Activated T-cell treated with anti-CD3 and anti-CD28 coated beads for 1 hour (primary cell): Measurements from ENCODE around the gene TUSC2.
A peak's percentile ranks its signal among the peaks of the same experiment; 100 is the strongest.

Experiments used
- DNase-seq: peaks from one replicate; pipeline ENCODE4 v3.0.0-alpha.2; 2020; ENCODE audit warnings: low read depth

TUSC2 gene

DNA sequence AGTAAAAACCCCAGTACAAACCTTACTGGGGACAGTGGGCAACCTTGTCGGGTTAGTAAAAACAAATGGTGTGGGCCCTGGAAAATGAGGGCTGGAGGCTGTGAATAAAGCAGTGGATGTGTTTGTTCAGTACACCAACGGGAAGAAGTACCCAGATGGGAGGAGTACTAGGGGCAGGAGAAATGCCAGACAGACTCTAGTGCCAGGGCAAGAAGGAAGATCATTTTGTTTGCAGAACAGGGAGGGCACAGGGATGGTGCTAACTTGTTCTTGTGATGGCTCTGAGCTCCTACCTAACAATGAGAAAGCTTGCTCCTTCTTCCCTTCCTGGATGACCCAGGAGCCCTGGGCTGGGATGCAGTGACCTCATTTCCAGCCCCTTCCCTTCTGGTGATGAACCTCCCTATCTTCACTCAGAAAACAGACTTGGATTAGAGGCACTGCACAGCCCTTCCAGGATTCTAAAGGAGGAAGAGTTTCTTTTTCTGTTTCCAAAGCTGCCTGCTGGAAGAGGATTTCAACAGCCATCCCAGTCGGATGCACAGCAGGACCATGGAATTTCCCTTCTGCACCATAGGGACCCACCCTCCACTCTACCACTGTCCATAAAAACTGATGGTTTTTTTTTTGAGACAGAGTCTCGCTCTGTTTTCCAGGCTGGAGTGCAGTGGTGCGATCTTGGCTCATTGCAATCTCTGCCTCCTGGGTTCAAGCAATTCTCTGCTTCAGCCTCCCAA is 6.5 kb upstream of the TUSC2 start:
- no peak for DNase-seq

DNA sequence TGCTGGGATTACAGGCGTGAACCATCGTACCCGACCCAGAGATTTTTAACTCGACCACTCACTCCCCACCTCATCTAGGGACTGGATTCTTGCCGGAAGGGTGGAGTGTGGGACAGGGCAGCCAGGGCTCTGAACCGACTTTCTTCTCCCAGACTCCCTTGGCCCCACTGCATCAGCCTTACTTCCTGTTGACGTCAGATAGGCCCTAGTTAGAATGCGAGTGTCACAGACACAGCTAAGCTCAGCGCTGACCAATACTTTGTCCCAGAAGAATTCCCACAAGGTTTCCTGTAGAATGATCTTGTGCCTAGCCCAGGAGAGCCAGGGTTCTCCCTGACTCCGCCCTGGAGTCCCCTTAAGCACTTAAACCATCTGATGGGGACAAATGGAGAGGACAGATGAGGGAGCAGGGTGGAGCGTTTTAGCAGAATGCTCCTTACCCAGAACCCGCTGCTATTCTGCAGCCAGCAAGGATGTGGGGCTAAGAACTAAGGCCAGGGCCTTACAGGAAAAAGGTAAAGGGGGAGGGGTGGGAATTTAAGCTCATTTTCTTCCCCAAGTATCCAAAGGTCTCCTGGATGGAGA is 5.8 kb upstream of the TUSC2 start:
- DNase-seq = no peak

- DNase-seq = no peak
Observed at GRCh38 chr3:50331364-50331907, 3.4 kb upstream of the TUSC2 start.

GRCh38 chr3:50330330-50330729 is 2.3 kb upstream of the TUSC2 start:
- no peak for DNase-seq

- DNase-seq = no peak
Observed at GRCh38 chr3:50327129-50327528, 894 bp downstream of the TUSC2 start.

- no peak for DNase-seq
Observed at GRCh38 chr3:50326182-50326541, 1.9 kb downstream of the TUSC2 start.

- no peak for DNase-seq
Observed at GRCh38 chr3:50325497-50326181, 2.4 kb downstream of the TUSC2 start.

DNA sequence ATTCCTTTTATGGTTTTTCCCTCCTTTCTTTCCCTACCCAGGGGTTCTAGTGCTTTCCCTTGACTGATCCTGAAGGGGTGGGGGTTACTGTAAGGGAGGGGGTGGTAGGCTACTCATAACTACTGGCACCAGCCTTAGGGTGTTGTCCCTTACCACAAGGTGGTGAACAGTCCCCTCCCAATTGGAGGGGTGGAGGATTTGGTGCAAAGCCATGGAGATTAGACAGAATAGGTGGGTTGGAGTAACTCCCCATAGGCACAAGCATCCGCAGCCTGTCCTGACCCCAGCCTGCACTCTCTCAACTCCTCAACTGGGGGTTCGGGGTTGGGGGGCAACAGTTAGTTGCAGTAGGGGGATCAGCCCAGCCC is 2.9 kb downstream of the TUSC2 start:
- no peak for DNase-seq

DNA sequence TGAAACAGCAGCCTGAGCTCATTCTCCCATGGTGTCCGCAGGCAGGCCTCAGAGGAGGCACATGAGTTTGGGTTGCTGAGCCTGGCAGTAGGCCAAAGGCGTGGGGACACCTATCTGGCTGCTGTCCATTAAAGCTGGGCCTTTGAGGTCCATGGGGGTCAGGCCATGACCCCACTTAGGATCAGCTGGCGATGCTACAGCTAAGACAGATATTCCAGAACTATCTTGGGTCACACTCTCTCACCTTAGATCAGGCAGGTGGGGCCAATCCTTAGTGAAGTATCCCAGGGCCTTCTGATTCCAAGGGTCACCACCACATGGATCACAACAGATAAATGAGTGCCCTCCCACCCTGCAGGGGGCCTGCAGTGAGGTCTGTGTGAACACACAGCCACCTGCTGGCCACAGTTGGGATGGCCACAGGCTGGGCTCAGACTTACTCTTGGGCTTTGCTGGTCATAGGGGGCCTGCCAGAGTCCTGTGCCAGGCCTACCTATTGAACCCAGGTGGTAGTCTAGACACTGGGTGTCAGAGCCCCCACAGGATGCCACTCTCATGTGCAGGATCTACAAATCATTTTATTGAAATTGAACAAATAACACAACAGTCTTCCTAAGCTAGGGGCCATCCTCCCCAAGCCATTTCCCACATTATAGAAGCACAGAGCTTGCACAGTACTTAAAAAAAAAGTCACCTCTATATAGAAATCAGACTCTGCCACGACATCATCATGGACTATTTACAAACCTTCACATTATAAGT is 3.5 kb downstream of the TUSC2 start:
- peak; percentile 50 for DNase-seq

- DNase-seq = no peak
Observed at GRCh38 chr3:50323614-50324199, 4.3 kb downstream of the TUSC2 start.

- no peak for DNase-seq
Observed at GRCh38 chr3:50323092-50323600, 4.9 kb downstream of the TUSC2 start.

DNA sequence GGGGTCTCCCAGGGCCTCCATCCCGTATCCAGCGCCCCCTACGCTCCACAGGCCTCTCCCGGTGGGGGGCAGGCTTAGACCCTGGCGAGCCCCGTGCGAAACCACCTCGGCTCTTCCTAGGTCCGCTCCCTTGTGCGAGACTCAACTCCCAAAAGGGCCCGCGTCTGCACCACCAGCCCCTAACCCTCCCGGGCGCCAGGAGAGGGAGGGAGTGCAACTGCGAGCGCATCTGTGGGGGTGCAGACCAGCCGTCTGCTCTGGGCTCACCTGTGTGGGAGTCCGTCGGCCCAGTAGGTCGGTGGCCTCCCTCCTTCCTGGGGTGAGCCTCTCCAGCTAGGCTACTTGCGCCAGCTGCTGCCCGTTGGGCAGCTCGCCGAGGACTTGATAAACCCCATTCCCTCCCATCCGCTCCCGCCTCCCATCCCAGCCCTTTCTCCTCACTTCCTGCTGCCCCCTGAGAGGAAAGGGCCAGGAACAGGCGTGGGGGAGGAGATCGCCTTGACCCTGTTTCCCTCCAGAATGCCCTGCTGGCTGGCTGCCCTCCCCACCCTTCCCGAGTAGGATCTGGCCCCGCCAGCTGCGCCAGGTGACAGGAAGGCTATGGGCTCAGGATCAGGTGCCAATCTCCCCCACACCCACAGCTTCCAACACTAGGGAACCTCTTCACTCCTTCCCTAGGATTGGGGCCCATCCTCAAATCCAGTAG is 5.5 kb downstream of the TUSC2 start, which contains the start of gene HYAL2:
TSS of gene HYAL2 (minus strand) at position 360 of the 706 bp plus-strand sequence. CDS start 2,256 bp downstream, outside the sequence.
- no peak for DNase-seq

DNA sequence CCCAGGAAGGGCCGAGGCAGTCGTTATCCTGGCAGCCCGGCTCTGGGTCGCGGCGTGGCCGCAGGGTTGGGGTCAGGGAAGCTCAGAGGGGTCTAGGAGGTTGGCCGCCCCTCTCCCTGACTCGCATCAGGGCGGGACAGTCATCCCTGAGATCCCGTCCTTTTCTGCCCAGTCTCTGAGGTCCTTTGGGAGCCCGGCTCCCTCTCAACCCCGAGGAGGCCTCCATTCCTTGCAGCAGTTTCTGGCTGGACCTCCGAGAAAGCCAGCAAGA is 6.0 kb downstream of the TUSC2 start:
- DNase-seq = no peak

- peak; percentile 72 for DNase-seq
Observed at GRCh38 chr3:50321336-50322114, 6.5 kb downstream of the TUSC2 start.

DNA sequence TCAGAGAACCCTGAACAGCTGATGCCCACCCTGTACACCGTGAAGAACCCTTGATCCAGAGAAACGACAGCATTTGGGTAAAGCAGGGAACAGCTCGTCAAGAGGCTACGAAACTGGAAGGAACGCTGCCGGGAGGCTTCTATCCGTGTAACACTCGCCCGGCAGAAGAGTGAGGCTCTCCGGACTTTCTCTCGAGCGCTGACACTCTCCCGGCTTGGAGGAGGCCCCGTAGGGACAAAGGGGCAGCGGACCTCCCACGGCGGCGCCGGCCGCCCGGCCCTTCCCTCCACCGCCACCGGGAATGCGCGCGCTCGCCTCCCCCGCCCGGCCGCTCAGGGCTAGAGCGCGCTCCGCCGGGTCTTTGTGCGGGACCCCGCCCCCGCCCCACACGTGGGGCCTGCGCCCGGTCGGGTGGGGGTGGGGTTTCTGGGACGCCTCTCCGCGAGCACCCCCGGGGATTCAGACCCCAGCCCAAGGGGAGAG is 7.1 kb downstream of the TUSC2 start:
- peak; percentile 46 for DNase-seq

- DNase-seq = no peak
Observed at GRCh38 chr3:50319894-50320625, 8.0 kb downstream of the TUSC2 start.

DNA sequence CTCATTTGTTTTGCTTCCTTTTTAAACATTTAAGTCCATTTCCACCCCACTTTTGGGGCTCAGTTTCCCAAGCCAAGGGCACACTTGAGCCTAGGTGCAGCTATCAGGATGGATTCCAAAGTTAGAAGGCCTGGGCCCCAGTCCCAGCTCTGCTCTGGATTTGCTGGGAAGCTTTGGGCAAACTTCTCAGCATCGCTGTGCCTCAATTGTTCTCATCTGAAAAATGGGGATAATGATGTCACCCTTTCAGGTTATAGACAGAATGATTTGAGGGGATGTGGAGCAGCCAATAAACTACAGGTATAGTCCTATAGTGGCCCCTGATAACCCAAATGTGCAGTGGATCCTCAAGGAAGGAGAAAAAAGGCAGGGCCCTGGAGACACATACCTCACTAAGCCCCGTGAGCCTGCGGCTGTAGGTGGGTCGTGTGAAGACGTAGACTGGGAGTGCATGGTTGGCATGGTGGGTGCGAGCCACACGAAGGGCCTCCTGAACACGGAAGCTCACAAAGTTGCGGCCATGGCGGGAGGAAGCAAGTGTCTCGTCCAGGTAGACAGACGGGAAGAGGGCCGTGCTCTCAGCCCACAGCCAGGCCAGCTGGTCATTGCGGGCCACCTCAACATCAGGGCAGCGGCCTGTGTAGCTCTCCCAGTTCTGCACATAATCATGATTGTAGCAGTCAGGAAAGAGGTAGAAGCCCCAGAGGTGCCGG is 8.7 kb downstream of the TUSC2 start:
- DNase-seq = no peak

DNA sequence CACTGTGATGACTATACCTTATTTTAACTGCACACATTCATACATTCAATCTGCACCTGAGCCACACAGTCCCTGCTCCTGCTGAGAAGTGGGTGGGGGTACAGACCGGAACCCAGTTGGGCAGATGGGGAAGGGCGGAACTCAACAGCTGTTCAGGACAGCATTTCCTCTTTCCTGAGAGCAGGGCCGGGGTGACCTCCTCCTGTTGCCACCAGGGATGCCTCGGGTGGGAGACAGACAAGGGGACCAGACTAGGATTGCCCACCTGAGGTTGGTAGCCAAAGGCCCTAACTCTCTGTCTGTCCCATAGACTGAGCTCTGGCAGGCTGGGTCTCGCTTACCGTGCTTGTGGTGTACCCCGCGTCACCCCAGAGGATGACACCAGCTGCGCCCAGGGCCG is 9.4 kb downstream of the TUSC2 start:
- DNase-seq = no peak

GRCh38 chr3:50318163-50318562 is 9.9 kb downstream of the TUSC2 start:
- no peak for DNase-seq
